NCI-H2107 (cell line): ENCODE measurements around the gene PDF.
"Not testable (repeated sequence)": the region's sequence is repeated elsewhere in the genome, so short reads cannot be mapped to it uniquely, and the experiment has no call there.

Source experiments
- DNase-seq: peaks from one replicate; lab custom pipeline; 2025; lab: John Stamatoyannopoulos, UW

PDF gene

GRCh38 chr16:69316595-69317034 is 13.8 kb downstream of the PDF start:
- DNase-seq: no peak

DNA sequence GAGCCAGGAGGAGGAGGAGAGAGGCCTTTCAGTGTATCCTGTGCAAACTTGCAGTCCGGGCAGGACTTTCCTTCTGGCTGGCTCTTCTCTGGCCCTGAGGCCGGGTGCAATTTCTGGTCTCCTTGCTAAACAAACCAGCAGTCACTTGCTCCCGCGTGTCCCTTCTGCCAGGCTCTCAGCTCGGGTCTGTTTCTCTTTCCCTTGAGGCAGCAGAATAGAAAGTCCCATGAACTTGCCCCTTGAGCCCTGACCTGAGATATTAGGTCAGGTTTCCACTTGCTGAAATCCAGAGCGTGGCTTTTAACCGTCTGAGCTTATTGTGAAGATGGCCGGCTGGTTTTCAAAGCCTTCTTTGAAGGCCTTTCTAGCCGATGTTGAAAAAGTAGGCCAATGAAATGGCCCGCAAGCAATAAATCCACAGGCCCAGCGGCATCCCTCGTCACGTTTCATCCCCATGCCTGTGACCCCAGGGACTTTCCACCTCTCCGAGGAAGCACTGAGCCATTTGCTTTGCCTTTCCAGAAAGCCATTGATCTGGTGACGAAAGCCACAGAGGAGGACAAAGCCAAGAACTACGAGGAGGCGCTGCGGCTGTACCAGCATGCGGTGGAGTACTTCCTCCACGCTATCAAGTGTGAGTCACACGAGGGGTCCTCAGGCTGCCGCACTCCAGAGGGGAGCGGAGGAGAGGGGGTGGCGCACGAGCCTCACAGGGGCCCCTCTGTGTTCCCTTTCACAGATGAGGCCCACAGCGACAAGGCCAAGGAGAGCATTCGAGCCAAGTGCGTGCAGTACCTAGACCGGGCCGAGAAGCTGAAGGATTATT is 14.7 kb downstream of the PDF start:
- DNase-seq: no peak

- DNase-seq: no peak
These were observed 15.9 kb downstream of the PDF start for GRCh38 chr16:69314534-69314933.

GRCh38 chr16:69313469-69313868 is 16.9 kb downstream of the PDF start:
- DNase-seq: no peak

GRCh38 chr16:69311533-69312387 is 18.6 kb downstream of the PDF start:
- no peak for DNase-seq

DNA sequence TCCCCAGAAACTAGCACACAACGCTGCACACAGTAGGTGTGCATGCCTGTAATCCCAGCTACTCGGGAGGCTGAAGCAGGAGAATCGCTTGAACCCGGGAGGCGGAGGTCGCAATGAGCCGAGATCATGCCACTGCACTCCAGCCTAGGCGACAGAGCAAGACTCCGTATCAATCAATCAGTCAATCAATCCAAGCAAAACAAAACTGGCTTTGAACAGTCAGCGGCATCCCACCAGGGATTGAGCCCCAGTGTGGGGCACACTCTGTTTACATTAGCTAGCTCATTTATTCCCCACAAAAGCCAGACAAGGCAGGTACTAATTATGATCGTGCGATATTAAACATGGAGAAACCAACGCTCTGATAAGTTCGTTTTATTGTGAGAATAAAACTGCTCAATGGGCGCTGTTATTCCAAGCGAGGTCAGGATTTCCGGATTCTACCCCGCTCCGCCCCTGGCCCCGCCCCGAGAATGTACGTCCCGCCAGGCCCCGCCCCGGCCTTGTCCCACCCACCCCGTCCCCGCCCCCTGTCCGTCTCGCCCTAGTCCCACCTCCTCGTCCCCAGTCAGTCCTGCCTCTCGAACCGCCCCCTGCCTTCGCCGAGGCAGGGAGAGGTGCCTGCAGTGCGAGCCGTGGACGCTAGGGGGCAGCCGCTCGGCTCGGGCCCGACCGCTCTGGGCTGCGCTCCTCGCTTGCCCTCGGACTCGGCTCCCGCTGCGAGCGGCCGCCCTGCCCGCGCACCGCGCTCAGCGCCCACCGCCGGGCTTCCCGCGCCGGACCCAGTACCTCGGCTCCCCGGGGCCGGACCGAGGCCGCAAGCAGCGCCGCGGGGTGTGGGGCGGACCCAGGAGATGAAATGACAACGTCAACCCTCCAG is 19.5 kb downstream of the PDF start, which contains the start of gene VPS4A:
TSS of gene VPS4A (plus strand) at position 698 of the 880 bp plus-strand sequence. CDS start at position 860, 162 bp downstream.
- peak; percentile 94 for DNase-seq

GRCh38 chr16:69309316-69309715 is 21.1 kb downstream of the PDF start:
- DNase-seq: no peak

DNA sequence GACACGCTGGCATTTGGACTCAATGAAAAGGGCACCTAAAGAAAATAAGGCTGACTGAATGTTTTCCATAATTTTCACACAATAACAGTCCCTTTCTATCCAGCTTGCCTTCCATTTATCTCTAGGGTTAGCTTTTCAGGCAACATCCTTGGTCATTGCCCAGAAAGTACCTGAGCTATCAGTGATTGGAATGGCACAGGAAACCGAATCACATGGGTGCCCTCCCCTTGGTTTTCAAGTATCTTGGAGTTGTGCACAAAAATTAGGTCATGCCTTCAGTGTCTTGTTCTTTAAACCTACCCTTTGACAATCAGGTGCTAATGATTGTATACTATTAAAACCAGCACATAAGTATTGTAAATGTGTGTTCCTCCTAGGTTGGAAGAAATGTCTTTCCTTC is 22.5 kb downstream of the PDF start:
- no peak for DNase-seq

GRCh38 chr16:69307091-69307490 is 23.3 kb downstream of the PDF start:
- DNase-seq: no peak

- no peak for DNase-seq
These were observed 24.4 kb downstream of the PDF start for GRCh38 chr16:69306031-69306430.

GRCh38 chr16:69302301-69302700 is 28.1 kb downstream of the PDF start:
- DNase-seq: no peak

GRCh38 chr16:69301861-69302260 is 28.5 kb downstream of the PDF start:
- no peak for DNase-seq

DNA sequence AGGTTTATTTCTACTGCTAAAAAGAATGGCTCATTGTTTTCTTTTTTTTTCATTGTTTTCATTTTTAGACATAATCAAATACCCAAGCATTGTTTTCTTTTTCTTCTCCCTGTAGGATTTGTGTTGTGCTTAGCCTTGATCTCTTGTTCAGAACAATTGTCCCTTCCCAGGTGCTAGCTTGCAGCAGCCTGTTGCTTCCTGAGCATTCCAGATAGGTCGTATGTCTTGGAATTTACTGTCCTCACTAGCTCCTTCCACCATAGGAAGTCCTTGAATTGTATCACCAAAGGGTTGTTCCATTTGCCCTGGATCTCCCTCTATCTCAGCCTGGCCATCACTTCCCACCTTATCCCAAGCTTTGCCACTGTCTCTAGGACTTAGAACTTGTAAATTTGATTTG is 29.2 kb downstream of the PDF start:
- DNase-seq: no peak

- DNase-seq: no peak
These were observed 32.1 kb downstream of the PDF start for GRCh38 chr16:69298261-69298660.

GRCh38 chr16:69296771-69297170 is 33.6 kb downstream of the PDF start:
- not testable (repeated sequence) for DNase-seq

DNA sequence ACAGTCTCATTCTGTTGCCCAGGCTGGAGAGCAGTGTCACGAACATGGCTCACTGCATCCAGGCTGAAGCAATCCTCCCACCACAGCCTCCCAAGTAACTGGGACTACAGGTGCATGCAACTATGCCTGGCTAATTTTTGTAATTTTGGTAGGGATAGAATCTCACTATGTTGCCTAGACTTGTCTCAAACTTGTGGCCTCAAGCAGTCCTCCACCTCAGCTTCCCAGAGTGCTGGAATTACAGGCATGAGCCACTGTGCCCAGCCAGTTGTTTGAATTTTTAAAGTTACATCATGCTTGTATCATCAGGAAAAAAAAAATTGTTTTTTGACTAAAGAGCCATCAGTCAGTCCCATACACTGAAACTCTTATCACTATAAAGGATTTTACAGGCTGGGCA is 36.3 kb downstream of the PDF start:
- DNase-seq: no peak

DNA sequence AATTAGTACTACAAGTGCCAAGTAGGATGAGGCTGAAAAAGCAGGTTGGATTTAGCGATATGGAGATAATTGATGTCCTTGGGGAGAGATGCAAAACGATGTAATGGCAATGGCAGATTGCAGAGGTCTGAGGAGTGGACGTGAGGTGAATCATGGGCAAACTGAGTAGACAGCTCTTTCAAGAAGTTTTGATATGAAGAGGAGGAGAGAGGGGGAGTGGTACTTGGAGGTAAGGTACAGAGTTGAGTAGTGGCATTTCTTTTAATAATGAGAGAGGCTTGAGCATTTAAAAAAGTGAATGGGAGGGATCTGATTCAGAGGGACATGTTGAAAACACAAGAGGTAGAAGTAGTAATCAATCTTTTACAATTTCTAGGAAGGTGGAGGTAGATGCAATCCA is 37.0 kb downstream of the PDF start:
- DNase-seq: no peak

DNA sequence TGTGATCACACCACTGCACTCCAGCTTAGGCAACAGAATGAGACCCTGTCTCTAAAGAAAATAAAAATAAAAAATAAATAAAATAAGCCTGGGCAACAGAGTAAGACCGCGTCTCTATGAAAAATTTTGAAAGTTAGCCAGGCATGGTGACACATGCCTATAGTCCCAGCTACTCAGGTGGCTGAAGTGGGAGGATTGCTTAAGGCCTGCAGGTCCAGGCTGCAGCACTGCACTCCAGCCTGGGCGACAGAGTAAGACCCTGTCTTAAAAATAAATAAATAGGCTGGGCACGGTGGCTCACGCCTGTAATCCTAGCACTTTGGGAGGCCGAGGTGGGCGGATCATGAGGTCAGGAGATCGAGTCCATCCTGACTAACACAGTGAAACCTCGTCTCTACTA is 38.7 kb downstream of the PDF start:
- not testable (repeated sequence) for DNase-seq

DNA sequence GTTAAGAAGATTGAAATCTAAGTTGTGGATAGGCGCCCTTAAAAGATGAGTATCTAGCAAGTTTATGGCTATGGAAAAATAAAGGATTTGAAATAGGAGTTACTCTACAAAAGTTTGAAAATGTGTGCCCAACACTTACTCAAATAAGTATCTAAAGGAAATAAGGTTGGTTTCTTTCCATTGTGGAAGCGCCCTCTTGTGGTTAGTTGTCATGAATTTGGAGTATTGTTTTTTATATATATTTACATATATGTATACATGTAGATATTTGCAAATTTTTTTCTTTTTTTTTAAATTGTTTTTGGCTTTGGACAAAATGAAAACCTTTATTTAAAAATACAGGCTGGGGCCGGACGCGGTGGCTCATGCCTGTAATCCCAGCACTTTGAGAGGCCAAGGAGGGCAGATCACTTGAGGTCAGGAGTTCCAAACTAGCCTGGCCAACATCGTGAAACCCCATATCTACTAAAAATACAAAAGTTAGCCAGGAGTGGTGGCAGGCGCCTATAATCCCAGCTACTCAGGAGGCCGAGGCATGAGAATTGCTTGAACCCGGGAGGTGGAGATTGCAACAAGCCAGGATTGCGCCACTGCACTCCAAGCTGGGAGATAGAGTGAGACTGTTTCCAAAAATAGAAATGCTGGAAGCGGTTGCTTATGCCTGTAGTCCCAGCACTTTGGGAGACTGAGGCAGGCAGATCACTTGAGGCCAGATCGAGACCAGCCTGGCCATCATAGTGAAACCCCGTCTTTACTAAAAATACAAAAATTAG is 43.3 kb downstream of the PDF start:
- DNase-seq: peak; percentile 25

DNA sequence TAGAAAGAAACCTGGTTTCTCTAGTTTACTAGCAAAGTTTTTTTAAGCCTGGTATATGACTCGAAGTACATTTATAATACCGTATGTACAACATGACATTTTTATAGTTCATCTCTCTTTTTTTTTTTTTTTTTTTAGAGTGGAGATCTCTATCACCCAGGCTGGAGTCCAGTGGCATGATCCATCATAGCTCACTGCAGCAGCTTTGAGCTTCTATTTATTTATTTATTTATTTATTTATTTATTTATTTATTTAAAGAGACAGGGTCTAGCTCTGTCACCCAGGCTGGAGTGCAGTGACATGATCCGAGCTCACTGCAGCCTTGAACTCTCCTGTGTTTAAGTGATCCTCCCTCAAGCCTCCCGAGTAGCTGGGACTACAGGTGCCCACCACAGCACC is 45.1 kb downstream of the PDF start:
- no peak for DNase-seq

GRCh38 chr16:69283851-69284250 is 46.5 kb downstream of the PDF start:
- no peak for DNase-seq
